NOMO-1 treated with DMSO at 0.1 percent for 48 hours (cell line): ENCODE results near the gene BLID.

Source experiments
- DNase-seq: peaks from one replicate; lab custom pipeline; 2025; ENCODE audit not compliant: unreplicated experiment; lab: John Stamatoyannopoulos, UW

Gene BLID, protein sequence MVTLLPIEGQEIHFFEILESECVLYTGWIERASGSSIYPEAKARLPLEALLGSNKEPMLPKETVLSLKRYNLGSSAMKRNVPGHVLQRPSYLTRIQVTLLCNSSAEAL

DNA sequence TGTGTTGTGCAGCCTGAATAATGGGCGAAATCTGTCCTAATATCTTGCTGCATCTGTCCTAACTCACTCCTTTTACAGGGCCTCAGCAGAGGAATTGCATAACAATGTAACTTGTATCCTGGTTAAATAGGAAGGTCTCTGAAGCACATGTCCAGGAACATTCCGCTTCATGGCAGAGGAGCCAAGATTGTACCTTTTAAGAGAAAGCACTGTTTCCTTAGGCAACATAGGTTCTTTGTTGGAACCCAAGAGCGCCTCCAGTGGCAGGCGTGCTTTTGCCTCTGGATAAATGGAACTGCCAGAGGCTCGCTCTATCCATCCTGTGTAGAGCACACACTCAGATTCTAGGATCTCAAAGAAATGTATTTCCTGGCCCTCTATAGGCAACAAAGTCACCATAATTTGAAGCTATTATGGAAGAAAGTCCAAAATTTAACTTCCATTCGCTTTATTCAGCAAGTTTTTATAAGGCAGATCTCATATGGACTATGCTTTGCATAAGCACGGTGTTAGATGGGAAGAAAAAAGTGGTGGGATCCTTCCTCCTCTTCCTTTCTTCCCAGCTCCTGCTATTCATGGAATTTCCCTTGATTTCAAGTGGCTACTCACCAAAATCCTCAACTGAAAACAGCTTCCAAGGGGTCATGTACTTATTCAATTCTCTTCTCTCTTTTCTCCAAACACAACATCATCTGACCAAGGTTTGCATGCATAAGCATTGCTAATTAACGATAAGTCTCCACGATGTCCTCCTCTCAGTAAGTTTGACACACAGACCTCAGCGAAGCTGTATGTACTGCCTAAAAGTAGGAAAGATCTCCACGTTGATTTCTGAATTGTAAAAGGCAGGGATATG lies at the start of gene BLID:
TSS of gene BLID (minus strand) at position 692 of the 856 bp plus-strand sequence. CDS start at position 399, 293 bp downstream.
- DNase-seq = no peak

DNA sequence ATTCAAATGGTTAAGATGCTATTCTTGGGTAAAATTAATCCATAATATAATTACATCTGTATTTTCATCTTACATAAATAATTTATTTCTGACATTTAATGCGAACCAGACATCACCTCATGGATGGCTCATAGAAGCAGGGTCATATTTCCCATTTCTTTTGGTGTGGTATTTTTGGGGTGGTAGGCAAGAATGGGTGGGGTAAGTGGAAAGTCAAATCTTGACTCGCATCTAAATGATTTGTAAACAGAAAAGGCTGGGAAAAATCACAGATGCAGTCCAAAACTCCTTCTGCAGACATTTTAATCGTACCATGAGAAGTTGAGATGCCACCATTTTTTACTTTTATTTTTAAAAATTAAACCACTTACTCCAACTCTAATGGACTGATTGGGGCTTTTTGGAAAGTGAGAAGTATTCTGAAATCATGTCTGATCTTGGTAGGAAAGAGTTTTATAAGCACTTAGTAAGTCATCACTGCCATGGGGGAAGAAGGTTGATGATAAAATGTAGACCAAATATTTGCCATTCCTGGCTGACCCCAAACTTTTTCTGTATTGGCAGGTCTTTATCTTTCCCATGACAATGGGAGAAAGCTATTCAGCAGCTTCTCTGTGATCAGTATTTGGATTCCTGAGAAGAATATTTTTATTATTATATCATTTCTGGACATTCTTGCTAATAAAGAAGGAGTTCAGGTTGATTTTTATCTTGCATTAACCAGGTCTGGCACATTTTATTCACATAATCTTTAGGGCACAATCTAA lies 47.2 kb upstream of the BLID start:
- DNase-seq = no peak

DNA sequence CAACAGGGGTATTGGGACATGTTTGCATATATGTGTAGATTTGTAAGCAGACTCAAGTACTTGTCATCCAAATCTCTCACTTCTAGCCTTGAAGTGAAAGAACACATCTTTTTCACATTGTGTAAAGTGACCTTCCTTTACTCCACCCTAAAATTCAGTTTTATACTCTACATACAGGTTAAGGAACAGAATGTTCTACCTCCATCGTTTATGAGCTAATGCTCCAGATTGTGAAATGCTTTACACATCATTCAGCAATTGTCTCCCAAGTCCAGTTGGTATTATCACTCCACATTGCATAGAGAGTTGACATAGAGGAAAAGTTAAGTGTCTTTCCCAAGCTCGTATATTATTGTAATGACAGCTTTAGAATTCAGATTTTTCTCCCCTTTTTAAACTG lies 46.1 kb upstream of the BLID start:
- no peak for DNase-seq

DNA sequence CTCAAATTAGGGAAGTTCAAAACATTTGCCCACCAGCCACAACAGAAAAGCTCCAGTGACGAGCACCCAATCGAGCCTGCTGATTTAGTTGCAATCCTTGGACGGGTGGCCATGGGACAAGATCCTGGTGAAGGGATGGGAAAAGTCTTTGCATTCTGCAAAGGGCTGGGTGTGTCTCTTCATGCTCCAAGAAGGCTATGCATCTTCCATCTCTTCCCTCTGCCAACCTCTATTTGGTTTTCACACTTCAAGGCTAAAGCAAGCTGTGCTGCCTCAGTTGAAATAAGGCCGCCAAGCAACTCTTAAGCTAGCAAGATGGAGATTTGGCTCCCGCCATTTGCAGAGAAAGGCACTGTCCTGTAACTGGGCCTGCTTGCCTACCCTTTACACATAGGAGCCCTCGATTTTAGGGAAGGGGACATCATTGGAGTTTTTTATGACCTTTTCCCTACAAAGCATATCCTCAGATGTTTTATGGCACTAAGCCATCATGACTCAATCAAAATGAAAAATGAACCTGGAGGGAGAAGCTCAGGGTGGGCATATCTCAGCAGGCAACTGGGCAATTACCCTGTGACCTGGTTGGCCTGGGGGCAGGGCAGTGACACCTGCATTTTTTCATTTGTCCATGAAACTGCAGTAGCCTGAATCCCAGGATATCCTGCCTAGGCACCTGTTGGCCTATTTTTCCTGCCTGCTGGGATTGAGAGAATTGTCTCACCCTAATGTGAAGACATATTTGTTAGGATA lies 45.0 kb upstream of the BLID start:
- DNase-seq = no peak

DNA sequence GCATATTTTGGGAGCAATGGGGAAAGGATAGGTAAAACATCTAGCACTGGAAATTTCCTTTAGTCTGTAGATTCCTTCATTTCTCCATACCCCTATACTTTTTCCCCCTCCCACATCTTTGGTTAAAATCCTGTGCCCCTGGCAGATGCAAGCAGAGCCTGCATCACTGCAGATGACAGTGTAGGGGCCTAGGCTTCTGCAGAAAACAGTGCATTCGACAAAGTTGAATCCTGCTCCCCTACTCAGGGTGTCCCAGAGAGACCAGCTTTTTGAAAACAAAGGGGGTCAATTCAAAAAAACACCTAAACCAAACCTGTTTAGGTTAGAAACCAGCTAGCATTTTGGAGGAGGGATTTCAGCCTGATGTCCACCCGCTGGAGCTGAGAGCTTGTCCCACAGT lies 43.8 kb upstream of the BLID start:
- DNase-seq = no peak

DNA sequence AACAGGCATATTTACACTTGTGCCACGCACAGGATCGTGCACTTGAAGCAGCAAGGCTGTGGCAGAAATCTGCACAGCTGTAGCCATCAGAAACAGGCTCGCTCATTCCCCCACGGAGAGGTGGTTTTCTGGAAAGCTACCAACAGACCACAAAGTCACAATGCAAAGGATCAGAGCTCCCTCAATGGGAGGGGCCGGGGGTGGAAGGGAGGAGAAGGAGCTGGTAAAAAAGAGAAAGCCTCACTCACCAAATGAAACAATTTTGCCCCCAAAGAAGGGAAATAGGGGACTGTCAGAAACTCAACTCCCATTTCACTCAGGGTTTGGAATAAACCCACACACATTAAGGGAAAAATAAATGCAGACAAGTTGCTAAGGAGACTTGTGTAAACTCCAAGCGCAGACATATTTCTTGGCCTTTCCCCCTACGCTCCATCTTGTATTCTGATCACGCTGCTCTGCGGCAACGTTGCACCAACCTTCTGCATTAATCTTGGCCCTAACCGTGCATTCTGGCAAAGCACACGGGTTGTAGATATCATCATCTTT lies 43.2 kb upstream of the BLID start:
- DNase-seq = no peak

DNA sequence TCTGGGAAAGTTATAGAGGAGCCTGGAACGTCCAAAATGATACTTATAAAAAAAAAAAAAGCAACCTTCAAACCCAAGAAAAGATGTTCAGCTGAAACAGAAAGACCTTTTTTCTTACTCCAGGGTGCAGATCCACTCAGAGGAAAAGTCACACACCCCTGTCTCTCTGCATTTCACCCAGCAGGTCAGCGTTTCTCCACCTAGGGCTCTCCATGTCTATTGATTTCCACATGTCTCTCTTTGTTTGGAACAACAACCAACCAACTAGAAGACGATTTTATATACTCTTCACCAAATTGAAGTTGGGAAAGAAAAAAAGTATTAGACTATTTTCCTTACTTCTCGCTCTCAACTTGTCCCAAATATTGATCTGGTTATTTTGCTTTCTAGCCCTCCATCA lies 42.2 kb upstream of the BLID start:
- no peak for DNase-seq

DNA sequence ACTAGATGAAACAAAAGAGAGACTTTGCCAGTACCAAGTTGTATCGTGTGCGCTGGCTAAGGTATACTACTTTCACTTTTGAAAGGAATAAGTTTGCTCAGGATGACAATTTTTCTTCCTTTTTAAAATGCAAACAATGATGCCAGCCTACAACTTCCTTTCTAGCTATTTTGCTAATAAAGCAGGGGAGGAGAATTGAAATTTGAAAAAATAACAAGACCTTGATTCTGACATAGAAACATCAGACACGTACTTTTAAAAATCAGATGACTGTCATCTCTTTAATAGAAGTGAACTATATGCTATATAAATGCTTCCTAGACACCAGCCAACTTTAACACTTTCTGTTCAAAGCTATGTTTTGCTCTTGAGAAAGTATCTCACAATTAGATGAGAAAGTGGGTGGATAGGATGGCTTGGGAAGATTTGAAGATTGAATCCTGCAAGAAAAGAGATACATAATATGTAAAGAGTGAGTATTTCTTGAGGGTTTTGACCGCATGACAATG lies 41.7 kb upstream of the BLID start:
- DNase-seq = peak; percentile 5

DNA sequence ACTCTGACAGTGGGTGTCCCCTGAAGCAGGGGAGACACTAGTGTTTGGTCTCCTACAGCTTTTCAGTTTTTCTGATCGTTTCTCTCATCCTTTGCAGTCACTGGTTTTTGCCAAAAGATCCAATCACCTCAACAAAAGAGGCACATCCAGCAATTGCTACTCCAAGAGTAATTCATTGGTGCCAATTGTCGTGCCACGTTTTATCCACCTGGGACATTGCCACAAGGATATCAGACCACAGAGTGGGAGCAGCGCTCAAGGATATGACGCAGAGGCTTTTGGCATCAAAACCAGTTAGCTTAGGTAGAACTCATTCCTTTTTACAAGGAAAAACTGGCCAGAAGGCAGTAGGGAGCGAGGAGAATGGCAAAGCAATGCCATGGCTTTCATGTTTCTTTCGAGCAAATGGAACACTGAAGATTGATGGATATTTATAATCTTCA lies 40.9 kb upstream of the BLID start:
- no peak for DNase-seq

DNA sequence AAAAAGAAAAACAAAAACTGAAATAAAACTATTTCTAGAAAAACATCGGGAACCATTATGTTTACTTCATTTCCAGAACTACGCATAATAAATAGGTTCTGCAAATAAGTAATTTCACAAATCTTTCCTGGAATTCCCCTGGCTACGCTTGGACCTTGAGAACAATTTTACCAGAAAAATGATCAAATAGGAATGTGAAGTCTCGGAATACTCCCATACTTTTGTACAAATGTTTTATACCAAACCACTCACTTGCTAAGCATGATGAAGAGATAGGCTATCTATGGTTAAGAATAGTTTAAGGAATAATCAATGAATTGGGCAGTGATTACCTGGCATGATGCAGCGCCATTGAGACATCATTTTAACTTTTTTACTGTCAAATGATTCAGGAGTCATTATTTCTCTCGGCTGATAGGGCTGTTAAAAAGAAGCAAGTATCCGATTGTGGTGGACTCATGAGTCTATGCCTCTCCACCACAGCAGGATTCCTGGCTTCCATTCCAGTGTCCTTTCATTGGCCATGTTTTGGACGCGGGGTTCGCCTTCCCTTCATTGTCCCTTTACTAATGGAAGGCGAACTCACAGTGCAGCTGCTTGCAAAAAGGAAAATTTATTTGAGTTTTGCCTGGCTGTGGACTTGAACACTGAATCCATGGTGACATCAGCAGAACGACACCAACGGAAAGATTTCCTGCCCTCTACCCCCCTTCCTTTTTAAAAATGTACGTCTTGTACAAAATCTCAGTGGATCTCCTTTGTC lies 39.9 kb upstream of the BLID start:
- DNase-seq = no peak

DNA sequence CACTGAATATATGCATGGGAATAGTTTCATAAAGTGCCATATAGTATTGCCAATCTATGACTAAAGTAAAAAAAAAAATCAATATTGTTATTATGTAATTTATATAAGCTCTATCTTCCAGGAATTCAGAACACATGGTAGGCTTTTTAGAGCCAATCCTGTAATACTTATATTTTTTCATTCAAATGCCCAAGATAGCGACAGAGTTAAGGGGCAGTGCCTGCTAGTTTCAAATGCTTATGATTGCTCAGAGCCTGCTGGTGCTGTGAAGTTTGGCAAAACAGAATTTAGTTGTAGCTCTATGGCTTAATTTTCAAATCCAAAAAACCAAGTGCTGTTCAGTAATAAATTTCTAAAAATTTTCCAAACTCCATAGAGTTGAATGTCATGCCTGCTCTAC lies 39.0 kb upstream of the BLID start:
- no peak for DNase-seq

DNA sequence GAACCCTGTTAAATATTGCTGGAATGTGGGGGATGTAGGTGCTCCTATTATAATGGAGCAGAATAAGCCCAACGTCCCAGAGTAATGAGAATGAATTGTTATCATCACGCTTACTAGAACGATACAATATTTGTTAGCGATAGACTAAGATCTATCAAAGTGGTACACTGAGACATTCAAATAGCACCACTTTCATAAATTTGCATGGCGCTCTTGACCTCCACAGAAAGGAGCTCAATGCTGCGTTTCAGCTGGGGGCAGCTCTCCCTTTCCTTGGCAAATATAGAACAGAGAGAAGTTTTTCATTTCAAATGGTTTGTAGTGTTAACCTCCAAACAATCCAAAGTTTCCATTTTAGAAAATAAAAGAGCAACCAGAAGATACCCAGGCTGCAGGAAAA lies 38.2 kb upstream of the BLID start:
- no peak for DNase-seq

DNA sequence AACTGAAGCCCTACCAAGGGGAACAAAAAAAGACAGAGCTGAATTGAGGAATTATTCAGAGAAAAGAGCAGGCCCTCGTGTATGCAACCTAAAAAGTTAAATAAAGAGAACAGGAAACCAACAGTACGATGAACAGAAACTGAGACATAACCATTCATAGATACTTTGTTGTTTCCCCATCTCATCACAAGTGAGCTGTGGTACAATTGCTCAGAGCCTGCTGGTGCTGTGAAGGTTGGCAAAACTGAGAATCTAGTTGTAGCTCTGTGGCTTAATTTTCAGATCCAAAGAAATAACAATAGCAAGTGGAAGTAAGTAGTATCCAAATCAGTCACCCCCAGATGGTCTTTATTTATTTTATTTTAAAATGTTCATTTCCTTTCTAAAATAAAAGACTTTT lies 37.7 kb upstream of the BLID start:
- no peak for DNase-seq

DNA sequence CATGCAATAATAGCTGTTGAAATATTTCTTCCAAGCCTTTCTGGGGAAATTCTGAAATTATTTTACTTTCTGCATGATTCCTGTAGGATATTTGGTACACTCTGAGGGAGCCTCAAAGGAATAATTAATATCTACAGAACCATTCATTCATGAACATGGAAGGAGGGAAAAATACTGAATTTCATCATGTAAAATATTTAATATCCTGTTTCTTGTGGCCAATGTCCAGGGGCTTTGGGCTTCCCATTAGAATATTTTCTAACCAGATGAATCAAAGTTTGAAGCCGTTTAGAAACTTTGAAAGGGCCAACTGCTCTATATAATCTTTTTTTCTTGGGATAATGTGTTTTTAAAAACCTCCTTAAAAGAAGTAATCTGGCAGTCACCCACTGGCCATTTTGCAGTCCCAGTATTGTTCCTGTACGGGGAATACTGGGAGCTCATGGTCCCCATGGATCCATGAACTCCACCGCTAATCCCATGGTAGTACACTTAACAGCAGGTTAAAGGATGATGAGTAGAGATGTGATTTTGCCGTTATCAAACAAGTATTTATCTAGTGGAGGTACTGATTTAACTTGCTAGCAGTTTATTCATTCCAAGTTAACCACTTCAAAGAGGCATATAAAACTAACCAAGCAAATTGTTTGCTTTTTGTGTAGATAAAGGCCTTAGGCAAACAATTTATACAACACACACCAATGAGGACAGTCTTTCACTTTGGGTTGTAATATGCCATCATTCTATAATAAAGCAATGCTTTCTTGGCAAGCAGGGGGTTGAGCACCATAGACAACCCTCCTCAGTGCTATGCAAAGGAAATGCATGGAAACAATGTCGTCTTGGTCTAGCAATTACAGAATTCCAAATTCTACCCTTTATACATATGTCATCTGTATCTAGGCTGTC lies 34.5 kb upstream of the BLID start:
- no peak for DNase-seq

DNA sequence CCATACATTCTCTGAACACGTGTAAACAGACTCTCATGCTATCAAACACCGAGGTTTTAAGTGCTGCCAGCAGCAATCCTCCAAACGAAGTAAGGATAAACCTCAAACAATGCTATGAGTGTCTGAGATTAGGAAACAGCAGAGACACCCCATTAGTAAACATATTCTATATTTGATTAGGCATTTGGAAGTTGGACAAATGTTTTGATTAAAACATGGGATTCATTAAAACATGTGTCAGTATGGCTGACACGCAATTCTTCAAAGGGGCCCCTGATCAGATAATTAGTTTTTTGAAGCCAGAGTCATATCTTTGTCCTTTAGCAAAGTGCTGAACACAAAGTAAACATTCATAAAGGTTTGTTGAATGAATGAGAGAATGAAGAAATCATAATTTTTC lies 33.2 kb upstream of the BLID start:
- DNase-seq = no peak

DNA sequence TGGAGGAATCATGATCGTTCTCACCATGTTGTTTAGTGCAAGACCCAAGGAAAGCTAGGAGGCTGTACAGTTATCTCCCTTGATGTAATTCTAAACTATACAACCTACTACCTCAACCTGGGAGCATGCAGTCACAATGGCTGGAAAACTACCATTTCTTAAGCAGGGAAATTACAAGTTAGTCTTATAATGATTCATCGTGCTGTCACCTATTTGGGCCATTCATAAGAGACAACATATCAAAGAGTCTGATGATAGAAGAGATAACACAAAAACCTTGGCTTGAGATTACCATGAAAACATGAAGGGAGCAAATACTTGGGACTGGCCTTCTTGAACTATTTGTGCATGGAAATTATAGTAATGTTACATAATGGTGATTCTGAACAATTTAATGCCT lies 30.5 kb upstream of the BLID start:
- no peak for DNase-seq

DNA sequence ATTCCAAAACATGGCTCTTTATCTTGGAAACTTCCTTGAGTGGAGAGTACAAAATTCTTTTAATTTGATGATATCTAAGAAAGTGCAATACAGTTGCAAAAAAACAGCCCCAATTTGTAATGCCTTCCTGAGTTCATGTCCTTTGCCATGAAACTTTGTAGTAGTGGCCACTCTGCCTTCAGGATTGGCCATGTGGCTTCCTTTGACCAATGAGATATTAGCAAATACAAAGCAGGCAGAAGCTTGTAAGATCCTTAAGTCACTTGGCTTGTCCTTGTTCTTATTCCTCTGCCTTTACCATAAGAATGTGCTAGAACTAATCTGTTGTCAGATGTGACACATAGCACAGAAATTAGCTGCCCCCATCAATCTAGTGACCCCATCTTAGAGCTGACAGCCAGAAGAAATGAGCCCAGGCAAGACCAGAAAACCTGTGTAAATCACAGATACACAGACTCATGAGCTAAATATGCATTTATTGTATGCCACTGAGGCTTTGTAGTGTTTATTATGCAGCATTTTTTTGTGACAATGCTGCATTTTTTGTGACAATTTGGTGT lies 29.8 kb upstream of the BLID start:
- DNase-seq = no peak

DNA sequence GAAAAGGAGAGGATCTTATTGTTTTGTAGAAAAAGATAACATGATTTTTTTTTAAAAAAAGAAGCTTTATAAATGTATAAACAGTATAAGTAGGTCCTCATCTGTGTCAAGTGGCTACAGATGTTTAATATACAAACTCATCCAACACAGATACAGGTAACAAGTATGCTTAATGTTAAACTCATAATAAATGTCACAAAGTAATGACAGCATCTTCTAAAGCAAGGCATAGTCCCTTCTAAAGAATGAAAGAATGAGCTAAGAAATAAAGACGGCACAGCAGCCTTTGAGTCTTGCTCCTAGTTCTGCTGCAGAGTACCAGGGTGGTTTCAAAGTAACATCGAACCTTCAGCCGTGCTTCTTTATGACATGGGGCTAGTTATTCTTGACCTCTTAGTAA lies 28.7 kb upstream of the BLID start:
- DNase-seq = no peak

DNA sequence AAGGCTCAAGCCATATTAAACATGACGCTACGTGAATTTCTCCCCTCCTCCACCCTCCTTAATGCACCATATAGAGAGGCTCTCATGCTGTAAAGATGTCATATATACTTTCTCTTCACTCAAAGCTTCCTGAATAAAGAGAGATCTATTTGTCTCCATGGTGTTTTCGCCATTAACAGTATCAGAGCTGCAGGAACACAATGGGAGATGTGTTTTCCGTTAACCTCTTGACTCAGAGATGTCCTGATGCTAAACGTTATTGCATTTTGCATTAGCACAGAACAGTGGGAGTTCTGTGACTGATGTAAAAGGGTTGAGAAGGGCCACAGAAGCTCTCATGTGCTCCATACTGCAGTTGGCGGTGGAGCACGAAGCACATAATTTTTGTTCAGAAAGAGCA lies 25.7 kb upstream of the BLID start:
- DNase-seq = no peak
